UCSD-AML1 (cell line): Measurements from ENCODE around the gene CSF3.
A peak's percentile ranks its signal among the peaks of the same experiment; 100 is the strongest.

Source experiments
- DNase-seq: peaks from one replicate; lab custom pipeline; 2025; ENCODE audit not compliant: unreplicated experiment; lab: John Stamatoyannopoulos, UW

CSF3 gene

GRCh38 chr17:40023590-40024292 lies 8.5 kb downstream of the CSF3 start:
- no peak for DNase-seq

- no peak for DNase-seq
Measured at GRCh38 chr17:40024901-40025300, 9.7 kb downstream of the CSF3 start.

GRCh38 chr17:40025559-40025958 lies 10.3 kb downstream of the CSF3 start:
- DNase-seq: no peak

GRCh38 chr17:40025991-40026815 lies 11.0 kb downstream of the CSF3 start:
- no peak for DNase-seq

GRCh38 chr17:40026816-40027613 lies 11.8 kb downstream of the CSF3 start:
- peak; percentile 61 for DNase-seq

GRCh38 chr17:40027614-40028012 lies 12.4 kb downstream of the CSF3 start:
- DNase-seq: no peak

- DNase-seq: no peak
Measured at GRCh38 chr17:40028595-40028994, 13.4 kb downstream of the CSF3 start.

GRCh38 chr17:40031706-40032105 lies 16.5 kb downstream of the CSF3 start:
- DNase-seq: no peak

GRCh38 chr17:40032322-40033320 lies 17.4 kb downstream of the CSF3 start:
- no peak for DNase-seq

- no peak for DNase-seq
Measured at GRCh38 chr17:40033339-40033738, 18.1 kb downstream of the CSF3 start.

- DNase-seq: no peak
Measured at GRCh38 chr17:40034426-40035161, 19.4 kb downstream of the CSF3 start.

GRCh38 chr17:40035162-40035559 lies 19.9 kb downstream of the CSF3 start:
- peak; percentile 26 for DNase-seq

- DNase-seq: no peak
Measured at GRCh38 chr17:40038882-40039513, 23.8 kb downstream of the CSF3 start.

GRCh38 chr17:40041196-40041595 lies 26.0 kb downstream of the CSF3 start:
- no peak for DNase-seq

- no peak for DNase-seq
Measured at GRCh38 chr17:40056379-40057015, 41.3 kb downstream of the CSF3 start.

- no peak for DNase-seq
Measured at GRCh38 chr17:40058186-40058784, 43.0 kb downstream of the CSF3 start.

- no peak for DNase-seq
Measured at GRCh38 chr17:40058865-40059264, 43.6 kb downstream of the CSF3 start.

- DNase-seq: no peak
Measured at GRCh38 chr17:40059729-40060475, 44.7 kb downstream of the CSF3 start.
